Measurements from ENCODE around the gene MFF.

MFF gene

DNA sequence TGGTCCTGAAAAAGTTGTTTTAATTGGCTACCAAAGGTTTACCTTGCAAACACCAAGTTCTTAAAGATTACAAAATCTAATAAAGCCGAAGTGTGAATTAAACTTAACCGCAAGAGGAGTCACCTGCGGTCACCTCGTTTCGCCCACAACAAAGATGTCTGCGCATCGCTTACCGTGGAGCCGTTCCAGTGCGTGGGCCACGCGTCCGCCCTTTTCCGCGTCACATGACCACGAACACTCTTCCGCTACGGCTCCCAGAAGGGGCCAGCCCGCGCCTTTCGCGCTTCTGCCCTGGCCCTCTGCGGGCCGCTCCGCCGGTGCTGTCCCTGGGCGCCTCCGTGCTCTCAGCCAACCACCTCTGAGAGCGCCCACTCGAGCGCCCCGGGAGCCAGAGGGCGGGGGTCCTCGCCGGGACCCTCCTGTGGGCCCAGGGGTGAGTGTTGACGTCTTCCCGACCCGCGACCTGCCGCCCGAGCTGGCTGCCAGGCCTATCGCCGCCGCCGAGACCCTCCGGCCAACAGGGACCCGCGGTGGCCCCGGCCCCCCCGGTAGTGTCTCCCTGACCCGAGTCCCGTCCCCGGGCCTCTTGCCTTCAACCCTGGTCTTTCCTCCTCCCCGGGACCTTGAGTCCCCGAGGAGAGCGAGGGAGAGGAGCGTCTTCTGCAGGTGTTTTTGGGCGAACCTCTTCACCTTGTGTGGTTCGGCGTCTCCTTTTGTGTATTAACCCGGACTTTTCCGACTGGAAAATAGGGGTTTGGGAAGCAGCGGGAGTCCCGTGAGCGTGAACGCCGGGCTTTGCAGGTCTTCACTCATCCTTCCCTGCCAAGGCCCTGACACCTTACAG is at the start of gene MFF:
MFF (plus strand) TSS at position 257 of the 844 bp plus-strand sequence. CDS start 5,415 bp downstream, outside the sequence.
- peak; percentile 88 to 92 for DNase-seq

DNA sequence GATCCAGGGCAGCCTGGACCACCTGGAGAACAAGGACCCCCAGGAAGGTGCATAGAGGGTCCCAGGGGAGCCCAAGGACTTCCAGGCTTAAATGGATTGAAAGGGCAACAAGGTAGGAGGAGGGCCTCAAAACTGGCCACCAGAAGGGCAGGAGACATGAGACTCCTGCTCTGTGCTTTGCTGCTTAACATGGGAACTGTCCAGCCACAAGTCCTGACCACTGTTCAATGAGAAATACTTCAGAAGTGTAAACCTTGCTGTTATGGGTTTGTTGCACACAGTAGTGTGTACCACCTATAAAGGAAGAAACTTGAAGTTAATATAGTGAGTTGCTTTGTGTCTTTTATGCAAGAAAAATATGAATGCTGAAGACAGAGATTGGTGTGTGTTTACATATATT is 44.2 kb upstream of the MFF start:
- no peak for DNase-seq

- no peak for DNase-seq
These were observed 39.3 kb upstream of the MFF start for GRCh38 chr2:227285741-227286236.

DNA sequence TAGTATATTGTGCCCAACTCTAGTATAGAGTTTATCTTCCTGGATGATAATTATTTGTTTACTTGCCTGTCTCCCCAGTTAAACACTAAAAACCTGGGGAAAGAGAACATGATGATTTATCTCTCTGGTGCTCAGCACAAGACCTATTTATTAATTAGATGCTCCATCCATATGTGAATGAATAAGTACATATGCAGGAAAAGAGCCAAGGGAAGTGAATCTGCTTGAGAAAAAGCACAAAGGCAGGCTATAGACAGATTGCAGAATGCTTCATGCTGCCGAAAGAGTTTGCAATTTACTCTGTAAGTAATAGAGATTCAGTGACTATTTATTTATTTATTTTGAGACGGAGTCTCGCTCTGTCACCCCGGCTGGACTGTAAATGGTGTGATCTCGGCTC is 37.3 kb upstream of the MFF start:
- no peak for DNase-seq

GRCh38 chr2:227292314-227292713 is 32.7 kb upstream of the MFF start:
- no peak for DNase-seq

GRCh38 chr2:227293531-227293930 is 31.5 kb upstream of the MFF start:
- no peak for DNase-seq

GRCh38 chr2:227295806-227296205 is 29.2 kb upstream of the MFF start:
- DNase-seq = no peak

- DNase-seq = no peak
These were observed 28.2 kb upstream of the MFF start for GRCh38 chr2:227296671-227297405.

DNA sequence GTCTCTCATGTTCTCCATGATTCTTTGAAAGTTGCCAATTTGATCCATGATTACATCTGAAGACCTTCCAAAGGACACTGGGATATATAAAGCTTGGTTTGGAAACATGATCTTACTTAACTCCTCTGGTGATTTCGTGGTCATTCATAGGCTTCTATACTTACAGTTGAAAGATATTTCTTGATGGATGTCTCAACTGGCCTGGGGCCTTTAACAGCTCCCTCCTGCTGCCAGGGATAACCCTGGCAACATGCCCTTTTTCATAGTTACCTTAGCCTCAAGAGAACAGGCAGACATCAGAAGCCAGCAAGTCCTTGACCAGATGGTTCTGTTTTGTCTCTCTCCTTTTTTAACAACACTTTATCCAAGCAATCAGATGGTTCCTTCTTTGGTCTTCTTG is 23.5 kb upstream of the MFF start:
- DNase-seq = no peak

- DNase-seq = no peak
These were observed 16.3 kb upstream of the MFF start for GRCh38 chr2:227308784-227309183.

GRCh38 chr2:227310756-227311110 is 14.3 kb upstream of the MFF start:
- no peak for DNase-seq

- no peak for DNase-seq
These were observed 13.1 kb upstream of the MFF start for GRCh38 chr2:227311861-227312506.

- no peak for DNase-seq
These were observed 12.5 kb upstream of the MFF start for GRCh38 chr2:227312579-227312978.

GRCh38 chr2:227313310-227313709 is 11.7 kb upstream of the MFF start:
- DNase-seq = no peak

DNA sequence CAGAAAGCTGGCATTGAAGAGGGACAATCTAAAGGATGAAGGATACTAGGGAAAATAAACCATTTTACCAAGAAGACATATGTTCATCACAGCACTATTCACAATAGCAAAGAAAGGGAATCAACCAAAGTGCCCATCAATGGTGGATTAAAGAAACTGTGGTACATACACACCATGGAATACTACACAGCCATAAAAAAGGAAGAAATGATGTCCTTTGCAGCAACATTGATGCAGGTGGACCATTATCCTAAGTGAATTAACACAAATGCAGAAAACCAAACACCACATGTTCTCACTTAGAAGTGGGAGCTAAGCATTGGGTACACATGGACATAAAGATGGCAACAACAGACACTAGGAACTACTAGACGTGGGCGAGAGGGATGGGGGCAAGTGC is 7.2 kb upstream of the MFF start:
- DNase-seq = no peak

- DNase-seq = no peak
These were observed 4.6 kb upstream of the MFF start for GRCh38 chr2:227320305-227321094.

DNA sequence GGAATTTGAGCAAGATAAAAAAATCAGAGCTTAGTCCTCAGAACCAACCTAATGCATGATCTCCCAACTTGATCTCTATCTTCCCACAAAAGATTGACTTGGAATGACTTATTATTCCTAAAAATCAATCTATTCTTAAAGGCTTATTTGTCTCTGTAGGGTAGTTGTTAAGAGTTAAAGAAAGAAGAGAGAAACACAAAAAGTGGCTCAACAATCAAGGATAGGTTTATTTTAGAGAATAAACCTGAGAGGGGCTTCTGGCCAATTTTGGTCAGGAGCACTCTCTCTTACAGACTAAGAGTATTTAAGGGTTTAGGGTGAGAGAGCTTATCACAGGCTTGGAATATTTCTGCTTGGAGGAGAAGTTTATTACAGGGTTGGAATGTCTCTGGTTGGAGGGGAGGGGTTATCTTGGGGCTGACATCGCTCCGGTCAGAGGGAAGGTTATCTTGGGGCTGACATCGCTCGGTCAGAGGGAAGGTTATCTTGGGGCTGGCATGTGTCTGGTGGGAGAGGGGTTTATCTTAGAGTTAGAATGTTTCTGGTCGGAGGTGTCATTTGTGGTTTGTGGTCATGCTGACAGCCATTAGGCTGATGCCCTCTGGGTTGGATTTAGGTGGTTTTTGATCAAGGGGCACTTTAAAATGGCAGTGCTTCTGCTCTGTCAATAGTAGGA is 2.4 kb upstream of the MFF start:
- DNase-seq = no peak

DNA sequence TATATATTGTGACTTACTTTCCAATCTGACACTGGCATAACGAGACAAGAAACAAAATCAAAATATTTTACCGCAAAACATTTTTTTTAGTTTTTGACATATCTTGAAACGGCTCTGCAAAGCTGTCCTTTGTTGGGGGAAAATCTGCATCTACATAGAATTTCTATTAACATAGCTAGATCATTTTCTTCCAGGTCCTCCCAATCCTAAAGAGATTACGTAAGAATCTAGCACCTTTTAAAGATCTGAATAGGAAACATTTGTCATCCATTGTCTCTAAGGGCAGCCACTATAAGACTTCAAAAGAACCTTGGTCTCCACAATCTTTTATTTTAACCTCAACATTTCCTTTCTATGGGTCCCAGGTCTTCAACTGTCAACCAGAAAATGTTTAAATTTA is 1.2 kb upstream of the MFF start:
- DNase-seq = no peak

- no peak for DNase-seq
These were observed 433 bp upstream of the MFF start for GRCh38 chr2:227324642-227324994.

DNA sequence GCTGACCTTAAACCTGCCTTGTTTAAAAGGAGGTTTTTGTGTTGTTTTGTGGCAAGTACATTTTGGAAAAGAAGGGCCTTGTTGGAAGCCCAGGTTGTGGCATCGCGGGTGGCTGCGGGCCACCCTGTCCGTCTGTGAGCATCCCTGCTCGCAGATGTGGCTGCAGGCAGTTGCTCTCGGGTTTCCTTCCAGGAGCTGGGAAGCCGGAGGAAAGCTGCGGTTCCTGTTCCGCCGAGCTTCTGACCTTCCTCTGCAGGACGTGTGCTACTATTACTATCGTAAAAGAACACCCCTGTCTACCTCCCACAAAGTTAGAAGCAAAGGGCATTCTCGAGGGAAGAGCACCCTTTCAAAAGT is 766 bp downstream of the MFF start:
- DNase-seq = peak; percentile 14 to 22

DNA sequence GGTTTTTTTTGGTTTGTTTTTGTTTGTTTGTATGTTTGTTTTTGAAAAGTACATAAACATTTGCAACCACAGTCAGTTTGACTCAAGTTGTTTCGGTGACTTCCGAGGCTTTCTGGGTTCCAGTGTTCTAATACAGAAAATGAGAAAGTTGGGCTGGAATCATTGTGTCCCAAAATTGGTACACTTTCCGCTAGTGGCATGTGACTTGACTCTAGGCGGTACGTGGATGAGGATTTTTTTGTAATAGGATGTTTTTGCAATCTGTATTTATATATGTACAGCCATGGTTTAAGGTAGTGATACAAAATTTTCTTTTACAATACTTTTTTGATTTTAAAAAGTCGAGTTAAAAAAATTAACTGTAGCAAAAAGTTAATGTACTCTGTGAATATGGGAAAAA is 1.7 kb downstream of the MFF start:
- DNase-seq = no peak

- DNase-seq = peak; percentile 8 to 20
These were observed 10.7 kb downstream of the MFF start for GRCh38 chr2:227335713-227336112.

Measured in inflammatory macrophage treated with lipopolysaccharide for 1 hour (primary cell).